Spleen (tissue), 11 donors: ENCODE data around the gene OLFML2B. TPM values are rescaled to one million over a fixed set of nuclear protein-coding genes. Genes with fewer than 3 reads are reported as not detected.

Experiments used
- DNase-seq: peaks from one replicate; pipeline ENCODE4 v3.0.0-alpha.2; 2020
- H3K27ac ChIP-seq, 8 donors: fragments of 200-600 bp; sonication (generic) in 7 of 8; 1 replicate in 4 of 8; 2 replicates in 4 of 8; pipeline versions ENCODE4 v1.5.0 to v1.8.0; 2016 to 2021; ENCODE audit warnings: inconsistent platforms in 4 of 8, mild to moderate bottlenecking in 4 of 8, moderate library complexity in 1 of 8
- H3K27me3 ChIP-seq, 7 donors: fragments of 200-600 bp; sonication (generic) in 6 of 7; replicated peaks in 1 of 7; 1 replicate in 4 of 7; 2 replicates in 3 of 7; pipeline versions ENCODE4 v1.5.0 to v1.8.0; 2016 to 2021; ENCODE audit warnings: inconsistent platforms in 3 of 7, mild to moderate bottlenecking in 1 of 7
- H3K36me3 ChIP-seq, 6 donors: fragments of 200-600 bp; sonication (generic) in 5 of 6; 1 replicate in 4 of 6; 2 replicates in 2 of 6; pipeline versions ENCODE4 v1.5.0 to v1.8.0; 2016 to 2021; ENCODE audit warnings: inconsistent platforms in 2 of 6
- H3K4me1 ChIP-seq, 6 donors: fragments of 200-600 bp; sonication (generic) in 5 of 6; 1 replicate in 3 of 6; 2 replicates in 3 of 6; pipeline versions ENCODE4 v1.5.0 to v1.8.0; 2016 to 2021; ENCODE audit warnings: inconsistent platforms in 3 of 6
- H3K4me3 ChIP-seq, 8 donors: fragments of 200-600 bp; sonication (generic) in 7 of 8; 1 replicate in 4 of 8; 2 replicates in 4 of 8; pipeline versions ENCODE4 v1.5.0 to v1.8.0; 2016 to 2021; ENCODE audit warnings: inconsistent platforms in 4 of 8, mild to moderate bottlenecking in 4 of 8, moderate library complexity in 2 of 8
- H3K9me3 ChIP-seq, 8 donors: fragments of 200-600 bp; sonication (generic) in 7 of 8; 1 replicate in 4 of 8; 2 replicates in 4 of 8; pipeline versions ENCODE4 v1.5.0 to v1.8.0; 2016 to 2021; ENCODE audit warnings: inconsistent platforms in 4 of 8
- POLR2A ChIP-seq, 3 donors: fragments of 450-650 bp; IDR thresholded peaks; one replicate each; pipeline ENCODE4 v1.5.1; 2017; ENCODE audit warnings: antibody characterized with exemption in 3 of 3, mild to moderate bottlenecking in 1 of 3
- POLR2AphosphoS5 ChIP-seq, 3 donors: sonication (generic); formaldehyde crosslinking; IDR thresholded peaks; one replicate each; pipeline ENCODE4 v1.5.1; 2017; ENCODE audit warnings: antibody characterized with exemption in 3 of 3
- WGBS, 5 donors: extraction: QIAGEN DNeasy Blood & Tissue Kit in 3 of 5; methylation state at CpG; one replicate each; pipeline versions ENCODE4 v1.1.5 to v1.1.7; 2013 to 2018; 5-methylcytosine and 5-hydroxymethylcytosine counted together
- intact Hi-C: fragments of 100-400 bp; cut with DNase I; formaldehyde crosslinking; loops from one replicate; pipeline ENCODE4 v1.15.0; 2023; ENCODE audit warnings: low total_unique reads
- polyA plus RNA-seq, 3 donors: library from polyadenylated mRNA; stranded (reverse); fragments of 200-250 nt; gene quantifications; one replicate each; pipeline ENCODE4 v1.2.1, GENCODE V29; 2013
- total RNA-seq, 7 donors: library from RNA; depleted of rRNA in 3 of 7; stranded (reverse); fragments of >200 nt in 3 of 7; fragmentation: NEBNext Ultra II Directional in 4 of 7; extraction: Animal tissue kit (Norgen Biotek cat#: 25700) in 4 of 7; gene quantifications; one replicate each; pipeline versions ENCODE4 v1.1.0 to v1.2.1, GENCODE V29; 2016 to 2021
- TF ChIP-seq, protein P1 (sequence below), 11 experiments: fragments of 200-600 bp in 7 of 11; fragments of 450-650 bp in 4 of 11; sonication (generic) in 4 of 11; IDR thresholded peaks in 8 of 11; conservative IDR thresholded peaks in 3 of 11; 1 replicate in 7 of 11; 2 replicates in 4 of 11; pipeline versions ENCODE4 v1.4.0 to v1.8.0; 2016 to 2021; ENCODE audit warnings: antibody characterized with exemption in 11 of 11, inconsistent platforms in 4 of 11, mild to moderate bottlenecking in 1 of 11
- donor health status: healthy with polysubstance abuse.
- donor health status: DM: no; HTN: no; CAD: no; lungs with moderate emphysema.
- donor health status: DM: no; HTN: no; CAD: no.
- donor health status: Bipolar disorder and iron deficiency.
- donor health status: healthy.
- donor health status: DM: no; HTN: no; CAD: no.
- donor health status: DM: yes; HTN: yes; CAD: no.

Gene OLFML2B
- total and polyA plus RNA-seq, 10 donors = 3.0 to 39.7 (median 15.0) TPM

DNA sequence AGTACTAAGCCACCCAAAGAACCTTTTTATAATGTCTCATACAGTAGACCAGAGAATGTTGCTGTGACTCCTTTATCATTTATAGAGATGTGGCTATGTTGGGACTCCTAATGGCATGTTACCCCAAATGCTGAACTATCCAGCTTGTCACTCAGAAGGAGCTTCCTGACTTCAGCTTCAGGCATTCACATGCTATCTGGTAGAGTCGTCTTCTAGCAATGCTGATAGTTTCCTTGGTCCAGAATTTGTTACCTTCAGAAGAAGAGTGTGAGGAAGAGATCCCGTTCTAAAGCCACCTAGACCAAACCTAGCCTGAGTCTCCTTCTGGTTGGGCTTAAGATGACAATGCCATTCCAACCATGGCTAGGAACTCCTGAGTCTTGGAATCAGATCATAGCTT is 68.1 kb downstream of the OLFML2B start:
- Histone ChIP-seq H3K36me3 (peaks cover 0 to 50% (median 14%) of the 10 kb centered on the region in 6 donors), H3K27me3 (no peaks in the 10 kb centered on the region), H3K9me3 (no peaks in the 10 kb centered on the region), H3K4me3 (no peak overlapping the region), H3K27ac (no peak overlapping the region), H3K4me1 (peaks cover 0 to 21% (median 4%) of the 10 kb centered on the region in 6 donors)
- no peak for DNase-seq
- TF ChIP-seq, protein P1, sequence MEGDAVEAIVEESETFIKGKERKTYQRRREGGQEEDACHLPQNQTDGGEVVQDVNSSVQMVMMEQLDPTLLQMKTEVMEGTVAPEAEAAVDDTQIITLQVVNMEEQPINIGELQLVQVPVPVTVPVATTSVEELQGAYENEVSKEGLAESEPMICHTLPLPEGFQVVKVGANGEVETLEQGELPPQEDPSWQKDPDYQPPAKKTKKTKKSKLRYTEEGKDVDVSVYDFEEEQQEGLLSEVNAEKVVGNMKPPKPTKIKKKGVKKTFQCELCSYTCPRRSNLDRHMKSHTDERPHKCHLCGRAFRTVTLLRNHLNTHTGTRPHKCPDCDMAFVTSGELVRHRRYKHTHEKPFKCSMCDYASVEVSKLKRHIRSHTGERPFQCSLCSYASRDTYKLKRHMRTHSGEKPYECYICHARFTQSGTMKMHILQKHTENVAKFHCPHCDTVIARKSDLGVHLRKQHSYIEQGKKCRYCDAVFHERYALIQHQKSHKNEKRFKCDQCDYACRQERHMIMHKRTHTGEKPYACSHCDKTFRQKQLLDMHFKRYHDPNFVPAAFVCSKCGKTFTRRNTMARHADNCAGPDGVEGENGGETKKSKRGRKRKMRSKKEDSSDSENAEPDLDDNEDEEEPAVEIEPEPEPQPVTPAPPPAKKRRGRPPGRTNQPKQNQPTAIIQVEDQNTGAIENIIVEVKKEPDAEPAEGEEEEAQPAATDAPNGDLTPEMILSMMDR (IDR thresholded peaks at IDR 0.05 in 8 of 11, conservative IDR thresholded peaks at IDR 0.05 in 3 of 11) = no peak
- TF ChIP-seq POLR2AphosphoS5 (IDR thresholded peaks at IDR 0.05) (no peak), POLR2A (IDR thresholded peaks at IDR 0.05) (no peak)
- intact Hi-C loops = no loop called here
- 90 to 98% (median 97%) methylated on average over 2 of the region's 2 CpGs for WGBS, 5 donors

- peaks cover 0 to 27% (median 4%) of the 10 kb centered on the region in 6 donors for H3K4me1 ChIP-seq
- H3K9me3 ChIP-seq = no peaks in the 10 kb centered on the region
- TF ChIP-seq, protein P1 (IDR thresholded peaks at IDR 0.05 in 8 of 11, conservative IDR thresholded peaks at IDR 0.05 in 3 of 11) = no peak
- TF ChIP-seq POLR2A (IDR thresholded peaks at IDR 0.05) = no peak
- TF ChIP-seq POLR2AphosphoS5 (IDR thresholded peaks at IDR 0.05) = no peak
- no peak overlapping the region for H3K4me3 ChIP-seq
- intact Hi-C loops = no loop called here
- H3K36me3 ChIP-seq = peaks cover 0 to 40% (median 11%) of the 10 kb centered on the region in 6 donors
- DNase-seq = no peak
- H3K27me3 ChIP-seq = no peaks in the 10 kb centered on the region
- H3K27ac ChIP-seq = peak overlapping the region in 2 of 8 donors; percentile 19 to 21
These were observed 69.2 kb downstream of the OLFML2B start for GRCh38 chr1:161954466-161954865.

- Histone ChIP-seq H3K4me1 (peaks cover 0 to 29% (median 4%) of the 10 kb centered on the region in 6 donors), H3K27me3 (no peaks in the 10 kb centered on the region), H3K9me3 (no peaks in the 10 kb centered on the region), H3K36me3 (peaks cover 0 to 38% (median 10%) of the 10 kb centered on the region in 6 donors), H3K4me3 (no peak overlapping the region), H3K27ac (peak overlapping the region in 2 of 8 donors; percentile 19 to 21)
- intact Hi-C loops = no loop called here
- no peak for DNase-seq
- 28 to 52% (median 49%) methylated on average over 2 of the region's 2 CpGs for WGBS, 5 donors
- no peak for TF ChIP-seq POLR2A (IDR thresholded peaks at IDR 0.05)
- no peak for TF ChIP-seq POLR2AphosphoS5 (IDR thresholded peaks at IDR 0.05)
- TF ChIP-seq, protein P1 (IDR thresholded peaks at IDR 0.05 in 8 of 11, conservative IDR thresholded peaks at IDR 0.05 in 3 of 11) = no peak
These were observed 69.6 kb downstream of the OLFML2B start for GRCh38 chr1:161954050-161954449.

DNA sequence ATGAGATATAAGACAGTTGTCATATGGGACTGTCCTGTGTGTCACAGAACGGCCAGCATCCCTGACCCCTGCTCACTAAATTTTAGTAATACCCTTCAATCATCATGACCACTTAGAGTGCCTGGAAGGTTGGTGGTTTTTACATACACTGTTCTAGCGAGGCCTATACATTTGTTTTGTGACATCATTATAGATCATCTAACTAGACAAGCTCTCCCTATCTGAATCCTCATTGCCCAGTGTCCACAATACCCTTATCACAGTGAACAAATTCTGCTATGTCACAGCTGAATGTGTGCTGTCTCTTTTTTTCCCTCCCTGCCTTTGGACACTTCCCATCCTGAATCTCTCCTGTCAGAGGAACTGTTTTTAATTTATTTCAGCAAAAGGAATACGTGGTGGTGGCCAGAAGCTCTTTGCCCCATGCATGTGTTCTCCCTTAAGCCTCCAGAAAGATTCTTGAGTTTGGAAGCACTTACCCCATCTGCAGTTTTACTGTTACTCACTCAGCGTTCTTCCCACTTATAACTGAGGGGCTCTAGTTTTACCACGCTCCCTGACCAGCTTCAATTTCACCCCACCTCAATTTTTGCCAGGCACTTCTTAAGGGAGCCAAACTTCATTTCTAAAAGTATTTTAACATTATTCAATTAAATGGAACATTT is 70.3 kb downstream of the OLFML2B start:
- H3K36me3 ChIP-seq = peaks cover 0 to 32% (median 3%) of the 10 kb centered on the region in 6 donors
- no peaks in the 10 kb centered on the region for H3K27me3 ChIP-seq
- no peaks in the 10 kb centered on the region for H3K9me3 ChIP-seq
- 86 to 93% (median 90%) methylated on average over 5 of the region's 5 CpGs for WGBS, 5 donors
- peak overlapping the region in 2 of 8 donors; percentile 19 to 21 for H3K27ac ChIP-seq
- no peak overlapping the region for H3K4me3 ChIP-seq
- TF ChIP-seq, protein P1 (IDR thresholded peaks at IDR 0.05 in 8 of 11, conservative IDR thresholded peaks at IDR 0.05 in 3 of 11) = no peak
- TF ChIP-seq POLR2AphosphoS5 (IDR thresholded peaks at IDR 0.05) (no peak), POLR2A (IDR thresholded peaks at IDR 0.05) (no peak)
- no peak for DNase-seq
- H3K4me1 ChIP-seq = peaks cover 0 to 34% (median 4%) of the 10 kb centered on the region in 6 donors
- intact Hi-C loops = no loop called here
